A549 (cell line): ENCODE results near the gene FOXP1. TPM values are rescaled to one million over a fixed set of nuclear protein-coding genes. Genes with fewer than 3 reads are reported as not detected.
A peak's percentile ranks its signal among the peaks of the same experiment; 100 is the strongest.

Experiments
- ATAC-seq, 2 experiments: fragments of 200-7000 bp in 1 of 2; fragments of >200 bp in 1 of 2; cut with Nextera tagmentation in 1 of 2; cut with Tn5 transposase in 1 of 2; 3 replicates each; pipeline versions ENCODE4 v1.8.0 to v1.9.1; 2018 to 2020; ENCODE audit warnings: mild to moderate bottlenecking in 1 of 2, moderate library complexity in 1 of 2
- CTCF ChIA-PET: fragments of 300-600 bp; sonication (Branson Sonifier 250); formaldehyde crosslinking; extraction: SDS; loops from one replicate; lab custom pipeline; 2021; ENCODE audit warnings: antibody characterized with exemption, inconsistent platforms; lab: Yijun Ruan, JAX
- POLR2A ChIA-PET: fragments of 350-600 bp; formaldehyde crosslinking; extraction: SDS; loops from one replicate; lab custom pipeline; 2021; ENCODE audit warnings: antibody characterized with exemption, inconsistent platforms; lab: Yijun Ruan, JAX
- DNase-seq, 2 experiments: peaks; one replicate each; pipeline versions ENCODE4 v3.0.0 to v3.0.0-alpha.2; 2011 to 2016; ENCODE audit warnings: low read depth in 1 of 2, low spot score in 1 of 2
- FAIRE-seq: peaks from 2 replicates; lab custom pipeline; 2011; peaks lifted over from hg19 to GRCh38; lab: Jason Lieb, UNC
- H3K27ac ChIP-seq, 2 experiments: fragments of >200 bp; sonication (Bioruptor Twin); formaldehyde crosslinking; 3 replicates each; pipeline ENCODE4 v1.5.1; 2016 to 2017
- H3K4me1 ChIP-seq: fragments of >200 bp; sonication (Bioruptor Twin); formaldehyde crosslinking; 3 replicates; pipeline ENCODE4 v1.6.1; 2016
- H3K4me2 ChIP-seq: fragments of >200 bp; sonication (Bioruptor Twin); formaldehyde crosslinking; 3 replicates; pipeline ENCODE4 v1.6.1; 2016
- H3K4me3 ChIP-seq: fragments of >200 bp; sonication (Bioruptor Twin); formaldehyde crosslinking; 3 replicates; pipeline ENCODE4 v1.5.1; 2016
- H3K9me3 ChIP-seq: fragments of >200 bp; sonication (Bioruptor Twin); formaldehyde crosslinking; 3 replicates; pipeline ENCODE4 v1.6.1; 2016
- ATOH8 ChIP-seq: fragments of 250-450 bp; sonication (Bioruptor Pico); IDR thresholded peaks from 2 replicates; pipeline ENCODE4 v1.5.0; 2020; ENCODE audit warnings: low read depth, mild to moderate bottlenecking, moderate library complexity
- BHLHE40 ChIP-seq: IDR thresholded peaks from 2 replicates; pipeline ENCODE4 v1.6.1; 2012; ENCODE audit warnings: low read depth, low read length, inconsistent platforms
- CHD2 ChIP-seq: fragments of 150-350 bp; IDR thresholded peaks from 2 replicates; pipeline ENCODE4 v1.6.1; 2014; ENCODE audit warnings: low read length; ENCODE audit not compliant: partially characterized antibody
- EHMT2 ChIP-seq: fragments of 200-600 bp; sonication (generic); IDR thresholded peaks from 2 replicates; pipeline ENCODE4 v1.6.1; 2016; ENCODE audit warnings: antibody characterized with exemption, low read depth, mild to moderate bottlenecking, moderate library complexity
- EP300 ChIP-seq, 2 experiments: fragments of >200 bp; sonication (Bioruptor Twin); formaldehyde crosslinking; IDR thresholded peaks; 2 replicates in 1 of 2; 3 replicates in 1 of 2; pipeline ENCODE4 v1.6.1; 2016 to 2017
- ESRRA ChIP-seq: fragments of 150-350 bp; IDR thresholded peaks from 2 replicates; pipeline ENCODE4 v1.6.1; 2014; ENCODE audit warnings: mild to moderate bottlenecking, low read length, borderline replicate concordance
- FOSL2 ChIP-seq, 2 experiments: fragments of 450-650 bp in 1 of 2; fragments of >200 bp in 1 of 2; sonication (Bioruptor Twin) in 1 of 2; formaldehyde crosslinking; IDR thresholded peaks; 2 replicates each; pipeline versions ENCODE4 v1.5.0 to v1.6.1; 2016 to 2020; ENCODE audit warnings: mild to moderate bottlenecking in 1 of 2, moderate library complexity in 1 of 2
- FOXS1 ChIP-seq: fragments of 250-450 bp; sonication (Bioruptor Pico); IDR thresholded peaks from 2 replicates; pipeline ENCODE4 v1.5.0; 2020; ENCODE audit warnings: mild to moderate bottlenecking, moderate library complexity
- HDAC2 ChIP-seq: fragments of 200-600 bp; sonication (generic); IDR thresholded peaks from 2 replicates; pipeline ENCODE4 v1.6.1; 2016
- HES2 ChIP-seq: fragments of >200 bp; sonication (Bioruptor Twin); formaldehyde crosslinking; IDR thresholded peaks from 2 replicates; pipeline ENCODE4 v1.6.1; 2016
- HOXA7 ChIP-seq: fragments of 250-450 bp; sonication (Bioruptor Pico); IDR thresholded peaks from 2 replicates; pipeline ENCODE4 v1.5.0; 2020; ENCODE audit warnings: mild to moderate bottlenecking, moderate library complexity
- JUNB ChIP-seq: fragments of >200 bp; sonication (Bioruptor Twin); formaldehyde crosslinking; IDR thresholded peaks from 2 replicates; pipeline ENCODE4 v1.6.1; 2016
- KDM1A ChIP-seq: fragments of 200-600 bp; sonication (generic); IDR thresholded peaks from 2 replicates; pipeline ENCODE4 v1.6.1; 2016; ENCODE audit warnings: low read depth, mild to moderate bottlenecking
- MAX ChIP-seq: IDR thresholded peaks from 2 replicates; pipeline ENCODE4 v1.6.1; 2012
- NPAS2 ChIP-seq: fragments of 250-450 bp; sonication (Bioruptor Pico); IDR thresholded peaks from 2 replicates; pipeline ENCODE4 v1.8.0; 2022; ENCODE audit warnings: mild to moderate bottlenecking, moderate library complexity, borderline replicate concordance
- PHF8 ChIP-seq: fragments of 200-600 bp; sonication (generic); IDR thresholded peaks from 2 replicates; pipeline ENCODE4 v1.6.1; 2016; ENCODE audit warnings: low read depth, mild to moderate bottlenecking, antibody characterized with exemption, moderate library complexity, borderline replicate concordance
- POLR2A ChIP-seq: IDR thresholded peaks from 2 replicates; pipeline ENCODE4 v1.6.1; 2012; ENCODE audit warnings: mild to moderate bottlenecking, low read length
- POLR2AphosphoS2 ChIP-seq: conservative IDR thresholded peaks from 2 replicates; pipeline ENCODE4 v1.6.1; 2012; ENCODE audit warnings: low read length, improper control_type of control experiment, inconsistent platforms
- SMC3 ChIP-seq: fragments of >200 bp; sonication (Bioruptor Twin); formaldehyde crosslinking; IDR thresholded peaks from 3 replicates; pipeline ENCODE4 v1.6.1; 2018; ENCODE audit warnings: inconsistent platforms
- TFCP2L1 ChIP-seq: fragments of 250-450 bp; sonication (Bioruptor Pico); IDR thresholded peaks from 2 replicates; pipeline ENCODE4 v1.5.0; 2021; ENCODE audit warnings: mild to moderate bottlenecking
- ZC3H11A ChIP-seq: fragments of 450-650 bp; IDR thresholded peaks from 2 replicates; pipeline ENCODE4 v1.6.1; 2014; ENCODE audit warnings: antibody characterized with exemption, mild to moderate bottlenecking
- ZNF302 ChIP-seq: fragments of 250-450 bp; sonication (Bioruptor Pico); IDR thresholded peaks from 2 replicates; pipeline ENCODE4 v1.9.0; 2021; ENCODE audit warnings: inconsistent platforms, mild to moderate bottlenecking, moderate library complexity
- WGBS: methylation state at CpG from one replicate; pipeline ENCODE4 v1.1.6; 2017; ENCODE audit errors: missing lambda C conversion rate; 5-methylcytosine and 5-hydroxymethylcytosine counted together
- polyA plus RNA-seq, 4 experiments: library from polyadenylated mRNA; depleted of rRNA in 3 of 4; stranded (reverse); fragments of >200 nt; fragmentation: RNase III in 1 of 4; extraction: RNeasy Plus Mini Kit Qiagen cat#74134 plus additional on column Dnase treatment in 1 of 4; gene quantifications; 2 replicates in 3 of 4; 3 replicates in 1 of 4; pipeline ENCODE4 v1.2.3, GENCODE V29; 2011 to 2017
- TF ChIP-seq, protein P1 (sequence below): fragments of >200 bp; sonication (Bioruptor Twin); formaldehyde crosslinking; IDR thresholded peaks from 3 replicates; pipeline ENCODE4 v1.6.1; 2016
- TF ChIP-seq, protein P2 (sequence below): fragments of 150-350 bp; IDR thresholded peaks from 2 replicates; pipeline ENCODE4 v1.6.1; 2014; ENCODE audit warnings: low read depth, mild to moderate bottlenecking, low read length
- TF ChIP-seq, protein P3 (sequence below): fragments of 450-650 bp; IDR thresholded peaks from 2 replicates; pipeline ENCODE4 v1.6.1; 2014; ENCODE audit warnings: antibody characterized with exemption

The FOXP1 gene
- polyA plus RNA-seq, 2 of the 4 experiments (the other 2 are of a cell fraction) = 12.8 to 13.9 TPM

GRCh38 chr3:71444028-71444860 is 139.3 kb downstream of the FOXP1 start:
- 75% methylated on average over 17 of the region's 17 CpGs for WGBS
- no peak overlapping the region for H3K4me2 ChIP-seq
- FAIRE-seq (no peak), ATAC-seq (no peak), DNase-seq (no peak)
- peak overlapping the region in 1 of 2 experiments; percentile 26; a peak in 1 of 6 replicates for H3K27ac ChIP-seq
- CTCF ChIA-PET = interaction anchor here (0.5 to 1.3 kb wide), 2 partner anchors 10 to 201 kb away, joined by 3 to 6 read pairs; no protein-coding TSS in a partner anchor
- no peak for TF ChIP-seq ZNF302 (CRISPR knock-in tag)
- no peak for TF ChIP-seq EHMT2
- no peak for TF ChIP-seq POLR2AphosphoS2
- no peak for TF ChIP-seq CHD2
- TF ChIP-seq FOSL2 (IDR thresholded peaks at IDR 0.05) = no peak
- TF ChIP-seq FOSL2 (CRISPR knock-in tag; IDR thresholded peaks at IDR 0.05) = no peak
- no peak for TF ChIP-seq ATOH8 (CRISPR knock-in tag)
- TF ChIP-seq EP300 (IDR thresholded peaks at IDR 0.05) = no peak
- no peak for TF ChIP-seq MAX
- no peak for TF ChIP-seq BHLHE40
- TF ChIP-seq FOXS1 (CRISPR knock-in tag) = no peak
- no peak for TF ChIP-seq KDM1A
- no peak for TF ChIP-seq NPAS2
- TF ChIP-seq, protein P1, sequence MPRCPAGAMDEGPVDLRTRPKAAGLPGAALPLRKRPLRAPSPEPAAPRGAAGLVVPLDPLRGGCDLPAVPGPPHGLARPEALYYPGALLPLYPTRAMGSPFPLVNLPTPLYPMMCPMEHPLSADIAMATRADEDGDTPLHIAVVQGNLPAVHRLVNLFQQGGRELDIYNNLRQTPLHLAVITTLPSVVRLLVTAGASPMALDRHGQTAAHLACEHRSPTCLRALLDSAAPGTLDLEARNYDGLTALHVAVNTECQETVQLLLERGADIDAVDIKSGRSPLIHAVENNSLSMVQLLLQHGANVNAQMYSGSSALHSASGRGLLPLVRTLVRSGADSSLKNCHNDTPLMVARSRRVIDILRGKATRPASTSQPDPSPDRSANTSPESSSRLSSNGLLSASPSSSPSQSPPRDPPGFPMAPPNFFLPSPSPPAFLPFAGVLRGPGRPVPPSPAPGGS = no peak
- no peak for TF ChIP-seq POLR2A
- TF ChIP-seq SMC3 = no peak
- POLR2A ChIA-PET = no interaction called here
- H3K4me3 ChIP-seq = no peak overlapping the region
- H3K9me3 ChIP-seq = no peaks in the 10 kb centered on the region
- H3K4me1 ChIP-seq = 0 out of 3 replicates have a peak, but pooled peaks cover 6% of the 10 kb centered on the region

DNA sequence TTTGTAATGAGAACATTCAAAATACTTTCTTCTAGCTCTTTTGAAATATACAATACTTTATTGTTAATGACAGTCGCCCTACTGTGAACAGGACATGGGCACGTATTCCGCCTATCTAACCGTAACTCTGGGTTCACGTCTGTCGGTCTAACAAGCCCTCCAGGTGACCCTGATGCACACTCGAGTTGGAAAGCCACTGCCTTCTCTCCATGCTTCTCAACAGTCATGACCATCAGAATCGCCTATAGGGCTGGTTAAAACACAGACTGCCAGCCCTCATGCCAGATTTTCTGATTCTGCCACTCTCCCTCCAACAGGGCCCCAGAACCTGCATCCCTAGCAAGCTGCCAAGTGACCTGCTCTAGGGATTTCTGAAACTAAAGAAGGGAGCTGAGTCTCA is 140.2 kb downstream of the FOXP1 start:
- Histone ChIP-seq H3K4me2 (no peak overlapping the region), H3K4me1 (0 out of 3 replicates have a peak, but pooled peaks cover 6% of the 10 kb centered on the region)
- POLR2A ChIA-PET = no interaction called here

DNA sequence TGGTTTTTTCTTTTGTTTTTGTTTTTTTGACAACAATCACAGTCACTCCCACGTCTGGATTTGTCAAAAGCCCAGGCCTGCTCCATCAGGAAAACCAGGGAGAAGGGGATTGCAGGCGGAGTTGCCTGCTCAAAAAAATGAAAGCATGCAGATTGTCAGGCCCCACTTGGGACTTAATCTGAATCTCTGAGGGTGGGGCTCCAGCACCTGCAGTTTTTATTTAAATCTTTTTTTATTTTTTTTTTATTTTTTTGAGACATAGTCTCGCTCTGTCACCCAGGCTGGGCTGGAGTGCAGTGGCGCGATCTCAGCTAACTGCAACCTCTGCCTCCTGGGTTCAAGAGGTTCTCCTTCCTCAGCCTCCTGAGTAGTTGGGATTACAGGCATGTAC is 140.9 kb downstream of the FOXP1 start:
- ChIA-PET POLR2A (no interaction called here), CTCF (interaction anchor here (1.0 kb wide), 1 partner anchor 9 kb away, joined by 3 read pairs; no protein-coding TSS in a partner anchor)
- Histone ChIP-seq H3K27ac (no peak overlapping the region), H3K9me3 (no peaks in the 10 kb centered on the region), H3K4me3 (no peak overlapping the region), H3K4me2 (no peak overlapping the region), H3K4me1 (0 out of 3 replicates have a peak, but pooled peaks cover 1% of the 10 kb centered on the region)
- 79% methylated on average over 5 of the region's 5 CpGs for WGBS
- ATAC-seq (no peak), FAIRE-seq (no peak), DNase-seq (no peak)
- TF ChIP-seq FOXS1 (CRISPR knock-in tag) (no peak), MAX (no peak), HOXA7 (CRISPR knock-in tag) (no peak), JUNB (no peak), BHLHE40 (no peak), ZC3H11A (no peak), HES2 (no peak)
- TF ChIP-seq, protein P2, sequence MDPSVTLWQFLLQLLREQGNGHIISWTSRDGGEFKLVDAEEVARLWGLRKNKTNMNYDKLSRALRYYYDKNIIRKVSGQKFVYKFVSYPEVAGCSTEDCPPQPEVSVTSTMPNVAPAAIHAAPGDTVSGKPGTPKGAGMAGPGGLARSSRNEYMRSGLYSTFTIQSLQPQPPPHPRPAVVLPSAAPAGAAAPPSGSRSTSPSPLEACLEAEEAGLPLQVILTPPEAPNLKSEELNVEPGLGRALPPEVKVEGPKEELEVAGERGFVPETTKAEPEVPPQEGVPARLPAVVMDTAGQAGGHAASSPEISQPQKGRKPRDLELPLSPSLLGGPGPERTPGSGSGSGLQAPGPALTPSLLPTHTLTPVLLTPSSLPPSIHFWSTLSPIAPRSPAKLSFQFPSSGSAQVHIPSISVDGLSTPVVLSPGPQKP = no peak

More for the DNA sequence above, 140.2 kb downstream of the FOXP1 start:
- no peak overlapping the region for H3K27ac ChIP-seq
- H3K9me3 ChIP-seq = no peaks in the 10 kb centered on the region
- DNase-seq (no peak), ATAC-seq (no peak)
- H3K4me3 ChIP-seq = no peak overlapping the region
- WGBS = 88% methylated on average over 8 of the region's 8 CpGs
- CTCF ChIA-PET = interaction anchor here (1.0 kb wide), 1 partner anchor 8 kb away, joined by 3 read pairs; no protein-coding TSS in a partner anchor
- TF ChIP-seq, protein P3, sequence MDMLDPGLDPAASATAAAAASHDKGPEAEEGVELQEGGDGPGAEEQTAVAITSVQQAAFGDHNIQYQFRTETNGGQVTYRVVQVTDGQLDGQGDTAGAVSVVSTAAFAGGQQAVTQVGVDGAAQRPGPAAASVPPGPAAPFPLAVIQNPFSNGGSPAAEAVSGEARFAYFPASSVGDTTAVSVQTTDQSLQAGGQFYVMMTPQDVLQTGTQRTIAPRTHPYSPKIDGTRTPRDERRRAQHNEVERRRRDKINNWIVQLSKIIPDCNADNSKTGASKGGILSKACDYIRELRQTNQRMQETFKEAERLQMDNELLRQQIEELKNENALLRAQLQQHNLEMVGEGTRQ = no peak
- no peak for TF ChIP-seq TFCP2L1 (CRISPR knock-in tag)
- TF ChIP-seq HDAC2 = no peak
- TF ChIP-seq POLR2A = no peak
- no peak for TF ChIP-seq PHF8
- TF ChIP-seq NPAS2 = no peak
- no peak for TF ChIP-seq POLR2AphosphoS2
- no peak for TF ChIP-seq ESRRA
- TF ChIP-seq, all 56 proteins: peak for 0
- FAIRE-seq = no peak
